Astrocyte of the cerebellum (primary cell): ENCODE measurements around the gene SKP2.
"Not testable (repeated sequence)": the region's sequence is repeated elsewhere in the genome, so short reads cannot be mapped to it uniquely, and the experiment has no call there.

Experiments used
- DNase-seq: peaks from one replicate; pipeline ENCODE4 v3.0.0-alpha.2; 2011; ENCODE audit warnings: low read depth
- H3K4me3 ChIP-seq: 2 replicates; pipeline ENCODE4 v1.5.1; 2011; ENCODE audit warnings: mild to moderate bottlenecking, low read depth, low read length, moderate library complexity
- in situ Hi-C: cut with HindIII; loops from 2 replicates; pipeline ENCODE4 v1.10.0; 2017; ENCODE audit warnings: low sequenced_read_pairs
- TF ChIP-seq, protein P1 (sequence below): IDR thresholded peaks from 2 replicates; pipeline ENCODE4 v1.5.1; 2012; ENCODE audit warnings: low read length, low read depth, moderate library complexity, mild to moderate bottlenecking; ENCODE audit errors: missing control alignments

SKP2 gene

DNA sequence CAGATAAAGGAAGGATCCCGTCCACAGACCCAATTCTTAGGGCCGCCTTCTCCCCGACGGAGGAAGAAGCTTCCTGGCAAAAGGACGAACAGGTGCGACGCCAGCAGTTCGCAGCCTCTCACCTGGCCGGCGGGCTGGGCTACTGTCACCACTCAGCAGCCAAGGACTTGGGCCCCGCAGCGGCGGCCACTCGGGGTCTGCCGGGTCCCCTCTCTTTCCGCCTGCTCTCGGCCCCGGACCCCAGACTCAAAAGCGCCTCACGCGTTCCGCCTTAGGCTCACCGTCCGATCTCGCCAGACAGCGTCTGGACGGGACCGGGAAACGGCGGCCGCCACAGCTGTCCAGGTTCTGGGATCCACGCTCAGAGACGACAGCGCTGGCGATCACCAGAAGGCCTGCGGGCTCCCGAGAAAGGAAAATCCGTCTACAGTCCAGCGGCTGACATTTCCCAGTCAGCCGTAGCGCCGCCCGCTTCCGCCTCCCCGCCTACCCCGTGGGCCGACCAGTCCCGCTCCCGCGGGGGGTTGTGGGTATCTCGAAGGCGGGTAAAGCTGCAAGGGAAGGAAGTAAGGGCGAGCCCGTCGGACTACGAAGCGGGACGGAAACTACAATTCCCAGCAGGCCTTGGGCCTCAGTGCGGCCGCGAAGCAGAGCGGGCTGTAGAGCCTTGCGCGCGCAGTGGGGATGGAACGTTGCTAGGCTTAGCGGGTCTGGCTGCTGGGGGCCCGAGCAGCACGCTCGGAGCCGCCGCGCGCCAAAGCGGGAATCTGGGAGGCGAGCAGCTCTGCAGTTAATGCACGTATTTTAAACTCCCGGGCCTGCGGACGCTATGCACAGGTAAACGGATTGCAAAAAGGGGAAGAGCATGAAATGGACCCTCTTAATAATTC lies at the start of gene SKP2, which contains the start of gene LMBRD2:
SKP2 (plus strand) TSS at position 678 of the 890 bp plus-strand sequence; CDS start at position 830, 152 bp downstream.
LMBRD2 (minus strand) TSS at position 454 of the 890 bp plus-strand sequence. CDS start 8,538 bp downstream, outside the sequence.
- TF ChIP-seq, protein P1, sequence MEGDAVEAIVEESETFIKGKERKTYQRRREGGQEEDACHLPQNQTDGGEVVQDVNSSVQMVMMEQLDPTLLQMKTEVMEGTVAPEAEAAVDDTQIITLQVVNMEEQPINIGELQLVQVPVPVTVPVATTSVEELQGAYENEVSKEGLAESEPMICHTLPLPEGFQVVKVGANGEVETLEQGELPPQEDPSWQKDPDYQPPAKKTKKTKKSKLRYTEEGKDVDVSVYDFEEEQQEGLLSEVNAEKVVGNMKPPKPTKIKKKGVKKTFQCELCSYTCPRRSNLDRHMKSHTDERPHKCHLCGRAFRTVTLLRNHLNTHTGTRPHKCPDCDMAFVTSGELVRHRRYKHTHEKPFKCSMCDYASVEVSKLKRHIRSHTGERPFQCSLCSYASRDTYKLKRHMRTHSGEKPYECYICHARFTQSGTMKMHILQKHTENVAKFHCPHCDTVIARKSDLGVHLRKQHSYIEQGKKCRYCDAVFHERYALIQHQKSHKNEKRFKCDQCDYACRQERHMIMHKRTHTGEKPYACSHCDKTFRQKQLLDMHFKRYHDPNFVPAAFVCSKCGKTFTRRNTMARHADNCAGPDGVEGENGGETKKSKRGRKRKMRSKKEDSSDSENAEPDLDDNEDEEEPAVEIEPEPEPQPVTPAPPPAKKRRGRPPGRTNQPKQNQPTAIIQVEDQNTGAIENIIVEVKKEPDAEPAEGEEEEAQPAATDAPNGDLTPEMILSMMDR = no peak
- peak within 1 kb of the TSS; percentile 67 for H3K4me3 ChIP-seq
- peak; percentile 94 for DNase-seq
- in situ Hi-C loops = no loop called here

DNA sequence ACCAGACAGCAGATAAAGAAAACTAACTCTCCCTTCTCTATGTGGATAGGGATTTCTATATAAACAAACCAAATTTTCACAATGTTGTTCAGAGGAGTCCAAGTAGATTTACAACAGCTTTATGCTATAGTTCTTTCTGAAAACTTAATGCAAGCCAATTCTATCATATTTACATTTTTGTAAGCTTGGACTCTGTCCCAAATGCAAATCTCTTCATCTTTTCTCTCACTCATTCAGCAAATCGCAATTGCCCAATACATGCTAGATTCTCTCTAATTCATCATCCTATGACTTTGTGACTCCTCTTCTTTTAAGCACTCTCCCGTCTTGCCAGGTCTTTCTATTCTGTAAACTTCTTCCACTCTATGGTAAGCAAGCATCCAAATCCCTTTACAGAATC lies 46.1 kb upstream of the SKP2 start:
- DNase-seq = no peak
- in situ Hi-C loops = no loop called here

DNA sequence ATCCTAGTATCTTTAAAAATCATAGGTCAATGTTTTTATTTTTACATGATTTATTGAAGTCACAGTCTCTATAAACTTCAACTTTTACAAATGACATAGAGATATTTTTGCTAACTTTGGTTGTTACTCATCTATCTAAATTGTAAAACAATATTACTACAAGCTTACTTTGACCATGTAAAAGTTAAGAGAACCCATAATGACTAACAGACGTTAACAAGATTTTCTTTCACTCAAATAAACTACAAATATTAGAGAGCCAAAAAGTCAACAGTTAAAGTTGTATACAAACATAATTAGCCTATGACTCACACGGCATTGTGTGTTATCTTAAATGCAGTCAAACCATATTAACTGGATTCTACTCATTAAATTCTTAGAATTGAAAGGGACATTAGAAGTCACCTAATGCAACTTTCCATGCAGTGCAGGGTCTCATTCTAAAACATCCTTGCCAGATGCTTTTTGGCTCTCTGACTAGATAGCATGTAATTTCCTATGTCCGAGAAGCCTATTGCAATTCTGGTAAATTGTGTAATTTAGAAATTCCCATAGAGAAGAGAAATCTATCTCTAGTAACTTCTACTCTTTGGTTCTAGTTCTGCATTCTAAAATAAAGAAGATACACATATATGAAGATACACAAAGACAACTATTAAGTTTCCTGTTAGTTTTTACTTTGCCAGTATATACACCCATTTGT lies 43.0 kb upstream of the SKP2 start:
- no peak overlapping the region for H3K4me3 ChIP-seq
- no peak for DNase-seq
- TF ChIP-seq, protein P1 = no peak
- in situ Hi-C loops = no loop called here

More for the DNA sequence above, 46.1 kb upstream of the SKP2 start:
- TF ChIP-seq, protein P1 = no peak
- no peak overlapping the region for H3K4me3 ChIP-seq

DNA sequence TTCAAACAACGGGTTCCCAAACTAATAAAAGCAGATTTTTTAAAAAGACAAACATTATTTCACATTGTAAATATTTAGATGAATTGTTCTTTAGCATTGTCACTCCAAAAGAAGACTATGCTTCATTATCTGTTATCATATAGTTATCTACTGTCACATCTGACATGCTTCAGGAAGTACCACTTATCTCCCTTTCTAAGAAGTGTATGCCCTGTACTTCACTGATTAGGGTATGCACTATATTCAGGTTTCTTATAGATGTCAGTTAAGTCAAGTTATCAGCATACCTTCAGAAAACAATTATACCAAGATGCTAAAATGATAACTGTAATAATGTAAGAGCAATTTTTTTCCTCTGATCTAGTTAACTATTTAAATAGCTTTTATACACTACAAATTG lies 40.7 kb upstream of the SKP2 start:
- no peak for DNase-seq
- H3K4me3 ChIP-seq = no peak overlapping the region
- in situ Hi-C loops = no loop called here
- TF ChIP-seq, protein P1 = no peak

DNA sequence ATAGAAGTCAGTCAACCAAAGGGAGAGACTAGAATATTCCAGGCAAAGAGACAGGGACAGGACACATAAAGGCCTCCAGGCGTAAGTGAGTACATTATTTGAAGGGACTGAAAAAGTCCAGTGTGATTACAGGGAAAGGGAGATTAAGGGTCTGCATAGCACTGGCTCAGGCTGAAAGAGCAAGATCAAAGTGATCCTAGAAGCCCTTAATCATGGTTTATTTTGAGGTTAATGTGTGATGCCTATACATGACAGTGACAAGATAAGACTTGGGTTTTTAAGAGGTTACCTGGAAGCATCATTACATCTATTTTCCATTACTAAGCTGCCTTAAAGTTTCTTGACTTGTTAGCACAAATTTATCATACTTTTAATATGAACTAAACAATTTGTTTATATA lies 26.0 kb upstream of the SKP2 start:
- in situ Hi-C loops = no loop called here
- H3K4me3 ChIP-seq = no peak overlapping the region
- TF ChIP-seq, protein P1 = no peak
- DNase-seq = no peak

DNA sequence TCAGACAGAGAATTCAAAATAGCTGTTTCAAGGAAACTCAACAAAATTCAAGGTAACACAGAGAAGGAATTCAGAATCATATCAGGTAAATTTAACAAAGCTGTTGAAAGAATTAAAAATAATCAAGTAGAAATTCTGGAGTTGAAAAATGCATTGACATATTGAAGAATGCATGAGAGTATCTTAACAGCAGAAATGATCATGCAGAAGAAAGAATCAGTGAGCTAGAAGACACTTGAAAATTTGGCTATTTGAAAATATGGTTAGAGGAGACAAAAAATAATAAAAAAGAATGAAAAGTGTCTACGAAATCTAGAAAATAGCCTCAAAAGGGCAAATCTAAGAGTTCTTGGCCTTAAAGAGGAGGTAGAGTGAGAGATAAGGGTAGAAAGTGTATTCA lies 23.1 kb upstream of the SKP2 start:
- no peak overlapping the region for H3K4me3 ChIP-seq
- TF ChIP-seq, protein P1 = no peak
- DNase-seq = no peak
- in situ Hi-C loops = no loop called here

DNA sequence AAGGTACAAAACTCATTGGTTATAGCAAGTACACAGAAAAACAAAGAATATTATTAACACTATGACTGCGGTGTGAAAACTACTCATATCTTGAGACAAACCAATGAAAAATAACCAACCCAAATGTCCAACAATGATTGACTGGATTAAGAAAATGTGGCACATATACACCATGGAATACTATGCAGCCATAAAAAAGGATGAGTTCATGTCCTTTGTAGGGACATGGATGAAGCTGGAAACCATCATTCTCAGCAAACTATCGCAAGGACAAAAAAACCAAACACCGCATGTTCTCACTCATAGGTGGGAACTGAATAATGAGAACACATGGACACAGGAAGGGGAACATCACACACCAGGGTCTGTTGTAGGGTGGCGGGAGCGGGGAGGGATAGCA lies 22.2 kb upstream of the SKP2 start:
- DNase-seq, in situ Hi-C loops, H3K4me3 ChIP-seq: not testable (repeated sequence)

DNA sequence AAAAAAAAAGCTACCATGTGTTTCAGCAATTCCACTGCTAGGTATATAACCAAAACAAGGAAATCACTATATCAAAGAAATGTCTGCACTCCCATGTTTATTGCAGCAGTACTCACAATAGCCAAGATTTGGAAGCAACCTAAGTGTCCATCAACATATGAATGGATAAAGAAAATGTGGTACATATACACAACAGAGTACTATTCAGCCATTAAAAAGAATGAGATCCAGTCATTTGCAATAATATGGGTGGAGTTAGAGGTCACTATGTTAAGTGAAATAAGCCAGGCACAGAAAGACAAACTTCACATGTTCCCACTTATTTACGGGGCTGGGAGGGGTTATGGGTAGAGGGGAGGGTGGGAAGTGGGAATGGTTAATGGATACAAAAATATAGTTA lies 18.9 kb upstream of the SKP2 start:
- in situ Hi-C loops, DNase-seq, H3K4me3 ChIP-seq: not testable (repeated sequence)
